Middle frontal gyrus (tissue), 1 donor: ENCODE measurements around the gene MEIS2.

ENCODE experiments used
- DNase-seq: peaks from one replicate; pipeline ENCODE4 v3.0.0-alpha.2; 2015; ENCODE audit warnings: low spot score; ENCODE audit errors: extremely low spot score

Gene MEIS2

DNA sequence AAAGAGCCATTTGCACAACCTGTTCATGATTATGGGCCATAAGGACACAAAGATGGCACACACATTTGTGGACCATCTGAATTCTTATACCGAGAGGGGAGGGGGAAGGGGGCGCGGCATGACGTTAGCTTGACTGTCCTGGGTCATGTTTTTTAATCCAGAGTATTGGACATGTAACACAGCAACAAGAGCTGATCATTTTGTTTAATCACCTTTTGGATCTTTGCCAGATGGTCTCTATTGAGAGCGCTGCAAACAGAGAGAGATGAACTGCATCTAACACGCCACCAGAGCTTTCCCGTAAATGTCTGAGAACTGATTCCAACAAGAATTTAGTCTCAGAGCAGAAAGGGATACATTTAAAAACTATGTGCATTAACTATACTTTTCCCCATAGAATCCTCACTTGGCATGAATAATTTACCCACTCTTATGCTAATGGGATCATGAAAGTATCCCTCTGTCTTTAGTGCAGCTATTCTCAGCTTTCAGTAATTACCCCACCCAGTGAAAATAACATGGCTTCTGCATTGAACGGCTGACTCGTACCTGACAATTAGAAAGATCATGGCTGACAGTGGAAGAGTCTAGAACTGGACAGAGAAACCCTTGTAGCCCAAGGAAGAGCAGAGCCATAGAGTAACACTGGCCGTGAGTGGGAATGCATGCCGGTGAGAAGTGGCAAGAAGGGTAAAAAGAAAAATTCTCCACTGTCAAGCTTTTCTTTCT, 22.6 kb downstream of the MEIS2 start:
- no peak for DNase-seq

- DNase-seq: no peak
Observed at GRCh38 chr15:37076543-37076942, 23.8 kb downstream of the MEIS2 start.

- DNase-seq: no peak
Observed at GRCh38 chr15:37075777-37076176, 24.6 kb downstream of the MEIS2 start.

DNA sequence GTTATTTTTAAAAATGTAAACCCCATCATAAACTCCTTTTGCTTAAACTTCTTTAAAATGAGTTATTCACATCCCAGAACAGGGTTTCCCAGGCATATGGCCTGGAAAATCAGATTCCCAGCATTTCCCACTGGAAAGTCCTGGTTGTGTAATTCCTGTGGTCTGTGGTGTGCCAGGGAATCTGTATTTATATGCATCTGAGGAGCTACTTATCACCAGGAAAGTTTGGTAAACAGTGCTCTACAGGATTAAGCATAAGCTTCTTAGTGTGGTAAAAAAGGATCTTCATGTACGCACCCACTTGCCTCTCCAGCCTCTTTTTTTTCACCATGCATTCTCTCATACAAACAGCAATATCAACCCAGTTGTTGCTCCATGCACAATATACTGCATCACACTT, 28.2 kb downstream of the MEIS2 start:
- DNase-seq: no peak

GRCh38 chr15:37071134-37071533, 29.2 kb downstream of the MEIS2 start:
- no peak for DNase-seq

DNA sequence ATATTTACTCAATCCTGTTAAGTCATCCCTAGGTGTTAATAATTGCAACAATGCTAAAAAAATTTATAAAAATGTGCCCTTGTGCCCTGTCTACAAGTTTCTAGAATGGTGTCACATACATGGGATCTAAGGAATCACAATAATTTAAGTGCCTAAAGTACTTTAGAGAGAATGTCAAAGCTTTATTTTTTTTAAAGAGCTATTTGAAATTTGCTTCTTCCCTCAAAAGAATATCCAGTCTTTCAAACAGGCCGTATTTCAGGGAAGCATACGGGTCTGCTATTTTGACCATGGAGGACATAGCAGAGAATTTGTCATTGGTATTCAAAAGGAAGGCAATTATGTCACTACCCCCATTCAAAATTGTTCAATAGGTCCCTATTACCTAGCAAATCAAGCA, 29.7 kb downstream of the MEIS2 start:
- DNase-seq: no peak

DNA sequence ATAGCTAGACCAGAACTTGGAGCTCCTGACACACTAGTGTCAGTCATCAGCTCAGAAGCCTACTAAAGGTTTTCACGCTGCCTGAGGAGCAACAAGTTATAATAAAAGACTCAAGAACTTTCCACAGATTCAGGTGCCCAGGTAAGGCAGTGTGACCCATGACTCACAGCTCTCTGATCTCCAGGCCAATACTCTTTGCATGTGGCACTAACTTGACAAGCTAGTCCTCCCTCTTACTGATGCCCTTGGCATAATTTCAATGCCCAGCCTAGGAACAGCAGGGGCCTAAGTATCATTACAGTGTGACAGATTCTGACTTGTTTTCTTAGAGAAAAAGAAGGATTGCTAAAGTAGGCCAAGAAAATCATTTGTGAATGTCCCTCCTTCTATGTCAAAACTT, 38.4 kb downstream of the MEIS2 start:
- DNase-seq: no peak

DNA sequence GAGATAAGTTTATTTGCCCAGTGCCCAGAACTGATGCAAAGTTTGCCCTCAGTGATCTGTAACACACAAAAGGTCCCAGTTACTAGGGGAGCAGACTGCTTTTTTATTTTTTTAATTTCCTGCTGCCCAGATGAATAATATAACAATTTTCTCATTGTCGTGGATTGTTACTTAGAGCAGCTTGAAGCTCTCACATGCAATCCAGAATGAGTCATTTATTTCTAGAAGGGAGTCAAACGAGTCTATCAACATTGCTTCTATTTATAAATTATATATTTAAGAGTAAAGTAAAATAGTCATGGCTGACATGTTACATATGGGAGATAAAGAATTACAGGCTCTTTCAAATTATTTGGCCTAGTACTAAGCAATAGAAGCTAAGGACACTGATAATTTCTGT, 41.3 kb downstream of the MEIS2 start:
- DNase-seq: no peak

DNA sequence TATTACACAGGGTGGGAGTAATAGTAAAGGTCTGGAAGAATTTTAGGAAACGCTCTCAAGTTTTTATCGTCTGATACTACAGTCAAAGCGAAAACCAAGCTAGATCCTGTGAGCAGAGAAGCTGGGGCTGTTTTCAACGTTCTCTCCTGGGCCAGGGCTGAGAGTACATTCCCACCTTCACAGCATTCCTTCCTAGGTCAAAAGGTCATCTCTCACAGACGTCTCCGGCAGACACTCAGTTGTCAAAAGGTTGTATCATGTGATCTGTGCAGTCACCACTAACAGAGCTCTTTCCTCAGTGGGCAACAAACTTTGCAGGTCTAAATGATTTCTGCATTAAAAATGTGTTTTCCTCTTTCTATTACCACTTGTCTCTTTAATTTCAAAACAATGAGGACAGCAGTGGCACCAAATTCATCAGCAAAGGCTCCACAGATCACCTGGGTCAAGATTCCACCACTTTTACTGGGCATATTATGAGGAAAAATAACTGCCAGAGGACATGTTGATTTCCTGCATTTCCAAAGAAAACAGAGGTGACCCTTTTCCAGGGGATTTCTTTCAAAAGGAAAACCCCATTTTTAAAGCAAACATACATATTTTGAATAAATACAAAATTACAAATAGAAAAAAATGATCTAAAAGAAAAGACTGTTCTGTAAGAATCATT, 41.9 kb downstream of the MEIS2 start:
- DNase-seq: no peak

DNA sequence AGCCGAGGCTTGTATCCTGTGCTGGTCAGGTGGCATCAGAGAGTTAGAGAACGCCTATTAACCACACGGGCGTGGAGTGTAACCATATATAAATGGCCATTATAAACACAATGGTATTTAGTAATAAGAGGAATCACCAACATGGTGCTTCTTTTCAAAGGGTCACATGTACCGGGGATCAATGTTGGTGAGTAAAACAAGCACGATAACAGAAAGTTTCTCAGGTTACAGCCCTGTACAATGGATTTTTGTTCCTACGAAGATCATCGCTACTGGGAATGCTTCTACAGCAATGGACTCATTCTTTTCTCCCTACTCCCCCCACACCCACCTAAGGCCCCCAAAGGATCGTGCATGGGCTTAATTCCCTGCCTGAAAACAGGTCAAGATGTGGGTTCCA, 42.5 kb downstream of the MEIS2 start:
- no peak for DNase-seq

DNA sequence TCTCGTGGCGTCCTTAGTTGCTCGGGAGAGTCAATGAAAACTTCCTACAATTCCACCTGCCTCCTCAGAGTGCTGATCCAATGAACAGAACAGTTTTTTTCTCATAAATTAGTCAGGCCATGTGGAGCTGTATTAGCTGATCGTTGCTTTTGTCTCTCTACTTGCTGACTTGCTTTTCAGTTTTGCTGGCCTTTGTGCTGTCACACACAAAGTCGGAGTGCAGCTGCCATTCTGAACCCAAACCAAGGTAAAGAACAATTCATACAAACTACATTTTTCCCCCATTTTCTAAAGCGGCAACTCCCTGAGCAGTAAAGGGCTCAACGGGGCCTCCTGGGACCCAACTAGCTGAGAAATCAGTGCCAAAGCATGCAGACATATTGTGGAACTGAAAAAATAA, 43.1 kb downstream of the MEIS2 start:
- no peak for DNase-seq

GRCh38 chr15:37056177-37057121, 43.9 kb downstream of the MEIS2 start:
- no peak for DNase-seq

GRCh38 chr15:37055481-37055880, 44.9 kb downstream of the MEIS2 start:
- DNase-seq: no peak

DNA sequence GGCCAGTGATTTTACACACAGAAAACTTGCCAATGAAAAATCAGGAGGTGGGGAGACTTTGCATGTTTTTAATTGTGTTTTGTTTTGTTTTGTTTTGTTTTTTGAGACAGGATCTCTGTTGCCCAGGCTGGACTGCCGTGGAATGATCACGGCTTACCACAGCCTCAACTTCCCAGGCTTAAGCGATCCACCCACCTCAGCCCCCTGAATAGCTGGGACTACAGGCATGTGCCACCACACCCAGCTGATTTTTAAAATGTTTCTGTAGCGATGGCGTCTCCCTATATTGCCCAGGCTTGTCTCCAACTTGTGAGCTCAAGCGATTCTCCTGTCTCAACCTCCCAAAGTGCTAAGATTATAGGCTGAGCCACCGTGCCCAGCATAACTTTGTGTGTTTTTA, 46.0 kb downstream of the MEIS2 start:
- no peak for DNase-seq

GRCh38 chr15:37053166-37053565, 47.2 kb downstream of the MEIS2 start:
- no peak for DNase-seq

- DNase-seq: no peak
Observed at GRCh38 chr15:37050345-37050744, 50.0 kb downstream of the MEIS2 start.

DNA sequence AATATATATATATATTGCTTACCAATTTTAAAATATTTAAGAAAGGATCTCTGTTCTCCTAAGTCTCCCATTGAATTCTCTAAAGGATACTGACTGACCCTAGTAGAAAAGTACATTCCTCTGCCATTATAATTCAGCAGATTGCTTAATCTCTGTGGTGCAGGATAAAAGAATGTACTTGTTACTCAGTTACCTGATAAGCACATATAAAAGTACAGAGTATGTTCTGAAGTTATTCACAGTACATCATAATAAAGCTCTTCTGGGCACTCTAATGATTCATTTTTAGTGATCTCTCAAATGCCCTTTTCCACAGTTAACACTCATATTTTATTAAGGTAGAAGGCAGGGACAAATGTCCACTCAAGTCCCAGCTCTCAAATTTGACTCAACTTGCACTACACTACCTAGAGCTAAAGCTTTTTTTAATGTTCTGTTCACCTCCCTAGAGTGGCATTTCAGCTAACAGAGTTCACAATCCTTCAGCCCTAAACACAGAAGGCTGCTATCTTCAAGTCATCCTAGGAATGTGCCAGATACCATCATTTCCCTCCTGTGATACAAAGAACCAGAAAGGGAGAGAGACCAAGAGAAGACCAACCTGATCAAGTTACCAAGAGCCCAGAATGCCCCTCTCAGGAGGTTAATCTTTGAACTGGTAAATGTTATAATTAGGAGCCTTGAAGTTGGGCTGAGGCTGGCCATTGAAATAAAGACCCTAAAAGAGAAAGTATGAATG, 53.3 kb downstream of the MEIS2 start:
- DNase-seq: no peak

DNA sequence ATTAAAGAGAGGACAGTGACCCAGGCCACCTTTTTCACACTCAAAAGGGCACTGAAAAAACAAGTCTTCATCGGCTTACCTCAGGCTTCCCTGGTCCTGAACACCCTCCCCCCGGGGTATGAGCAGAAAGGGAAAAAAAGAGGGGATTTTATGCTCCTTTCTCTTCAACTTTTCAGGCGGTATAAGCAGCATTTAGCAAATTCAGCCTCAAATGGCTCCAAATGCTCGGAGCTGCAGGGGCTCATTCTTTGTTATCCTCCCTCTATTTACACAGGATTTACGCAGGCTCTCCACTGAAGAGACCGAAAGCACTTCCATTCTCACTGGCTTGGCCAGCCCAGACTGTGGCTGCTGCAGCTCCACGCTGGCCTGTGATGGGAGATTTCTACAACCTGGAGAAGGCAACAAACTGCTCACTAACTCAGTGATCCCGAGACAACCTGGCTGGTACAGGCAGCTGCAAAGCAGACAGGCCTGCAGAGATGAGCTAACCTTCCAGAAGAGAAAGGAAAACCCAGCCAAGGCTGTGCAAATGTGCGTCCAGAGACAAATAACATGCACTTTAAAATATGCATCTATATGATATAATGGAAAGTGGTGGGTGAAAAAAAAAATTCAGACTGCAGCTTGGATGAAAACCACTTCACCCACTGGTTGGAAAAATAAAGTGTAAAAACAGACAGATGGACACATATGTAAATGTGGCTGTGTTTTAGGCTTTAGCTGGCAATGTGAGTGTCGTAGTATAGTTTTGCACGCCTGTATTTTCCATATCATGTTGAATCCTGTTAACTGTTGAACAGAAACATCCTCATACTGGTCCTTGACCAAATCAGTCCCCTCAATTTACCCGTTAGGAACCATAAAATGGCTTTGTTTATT, 54.2 kb downstream of the MEIS2 start:
- no peak for DNase-seq

DNA sequence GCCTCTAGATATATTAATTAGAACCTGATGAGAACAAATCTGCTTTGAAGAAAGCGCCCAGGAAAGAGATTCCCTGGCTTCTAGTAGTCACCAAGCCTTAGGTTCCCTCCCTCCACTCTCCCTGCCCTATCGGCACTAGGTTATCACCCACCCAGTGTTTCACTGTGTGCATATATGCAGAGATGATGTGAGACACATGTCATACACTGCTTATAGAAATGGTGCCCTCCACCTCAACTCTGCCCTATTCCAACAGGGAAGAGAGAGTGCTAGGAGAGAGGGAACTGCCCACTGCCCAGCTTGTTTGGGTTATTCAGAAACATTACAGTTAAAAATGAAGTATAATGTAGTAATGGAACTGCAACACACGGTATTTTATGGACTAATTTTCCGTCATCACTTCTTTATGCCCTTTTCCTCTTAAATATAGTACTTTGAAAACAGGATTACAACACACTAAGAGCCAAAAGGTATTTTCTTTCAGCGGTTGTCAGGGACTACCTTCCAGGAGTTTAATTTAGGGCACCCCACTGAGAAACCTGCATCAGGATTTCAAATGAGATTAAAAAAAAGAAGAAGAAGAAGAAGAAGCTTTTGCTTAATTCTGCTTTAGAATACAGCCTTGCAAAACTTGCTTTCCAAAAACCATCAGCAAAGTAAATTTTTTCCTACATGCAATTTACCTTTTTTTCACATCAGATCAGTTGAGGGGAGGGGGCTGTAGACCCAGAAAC, 55.3 kb downstream of the MEIS2 start:
- no peak for DNase-seq

DNA sequence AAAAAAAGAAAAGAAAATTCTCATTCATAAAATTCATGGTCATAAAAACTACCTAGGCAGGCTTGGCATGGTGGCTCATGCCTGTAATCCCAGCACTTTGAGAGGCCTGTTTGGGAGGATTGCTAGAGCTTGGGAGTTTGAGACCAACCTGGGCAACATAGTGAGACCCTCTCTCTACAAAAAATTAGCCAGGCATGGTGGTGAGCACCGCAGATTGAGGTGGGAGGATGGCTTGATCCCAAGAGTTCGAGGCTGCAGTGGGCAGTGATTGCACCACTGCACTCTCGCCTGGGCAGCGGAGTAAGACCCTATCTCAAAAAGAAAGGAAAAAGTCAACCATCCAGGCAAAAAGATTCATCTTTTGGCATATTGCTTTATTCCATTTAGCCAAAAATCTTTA, 58.5 kb downstream of the MEIS2 start:
- DNase-seq: no peak
